ENCODE results near the gene HOXD3.

- no peak for TF ChIP-seq EP300 (IDR thresholded peaks at IDR 0.05)
- TF ChIP-seq POLR2AphosphoS5 (IDR thresholded peaks at IDR 0.05): no peak
- TF ChIP-seq, protein P1, sequence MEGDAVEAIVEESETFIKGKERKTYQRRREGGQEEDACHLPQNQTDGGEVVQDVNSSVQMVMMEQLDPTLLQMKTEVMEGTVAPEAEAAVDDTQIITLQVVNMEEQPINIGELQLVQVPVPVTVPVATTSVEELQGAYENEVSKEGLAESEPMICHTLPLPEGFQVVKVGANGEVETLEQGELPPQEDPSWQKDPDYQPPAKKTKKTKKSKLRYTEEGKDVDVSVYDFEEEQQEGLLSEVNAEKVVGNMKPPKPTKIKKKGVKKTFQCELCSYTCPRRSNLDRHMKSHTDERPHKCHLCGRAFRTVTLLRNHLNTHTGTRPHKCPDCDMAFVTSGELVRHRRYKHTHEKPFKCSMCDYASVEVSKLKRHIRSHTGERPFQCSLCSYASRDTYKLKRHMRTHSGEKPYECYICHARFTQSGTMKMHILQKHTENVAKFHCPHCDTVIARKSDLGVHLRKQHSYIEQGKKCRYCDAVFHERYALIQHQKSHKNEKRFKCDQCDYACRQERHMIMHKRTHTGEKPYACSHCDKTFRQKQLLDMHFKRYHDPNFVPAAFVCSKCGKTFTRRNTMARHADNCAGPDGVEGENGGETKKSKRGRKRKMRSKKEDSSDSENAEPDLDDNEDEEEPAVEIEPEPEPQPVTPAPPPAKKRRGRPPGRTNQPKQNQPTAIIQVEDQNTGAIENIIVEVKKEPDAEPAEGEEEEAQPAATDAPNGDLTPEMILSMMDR (IDR thresholded peaks at IDR 0.05): no peak
- TF ChIP-seq POLR2A (IDR thresholded peaks at IDR 0.05): no peak
Observed at GRCh38 chr2:176186024-176186423, 28.9 kb downstream of the HOXD3 start.

Data from gastroesophageal sphincter (tissue), 3 donors.